Muscle of leg (tissue), 11 donors: ENCODE measurements around the gene TTBK2. TPM values are rescaled to one million over a fixed set of nuclear protein-coding genes. Genes with fewer than 3 reads are reported as not detected.

ENCODE experiments used
- DNase-seq: peaks from one replicate; pipeline ENCODE4 v3.0.0; 2013
- H3K27ac ChIP-seq: one replicate; pipeline ENCODE4 v1.5.1; 2013; ENCODE audit warnings: mild to moderate bottlenecking, low read length, control low read depth
- H3K27me3 ChIP-seq: one replicate; pipeline ENCODE4 v1.6.1; 2013; ENCODE audit warnings: low read length; ENCODE audit not compliant: control insufficient read depth, insufficient read depth
- H3K36me3 ChIP-seq: one replicate; pipeline ENCODE4 v1.6.1; 2013; ENCODE audit warnings: low read length; ENCODE audit not compliant: control insufficient read depth, insufficient read depth
- H3K4me1 ChIP-seq: one replicate; pipeline ENCODE4 v1.6.1; 2013; ENCODE audit warnings: low read length; ENCODE audit not compliant: control insufficient read depth, insufficient read depth
- H3K4me3 ChIP-seq: one replicate; pipeline ENCODE4 v1.5.1; 2013; ENCODE audit warnings: low read length, control low read depth
- H3K9me3 ChIP-seq: replicated peaks from 2 replicates; pipeline ENCODE4 v1.6.1; 2013; ENCODE audit warnings: low read depth, low read length; ENCODE audit not compliant: control insufficient read depth
- WGBS: methylation state at CpG from one replicate; pipeline ENCODE4 v1.1.5; 2013; ENCODE audit warnings: missing lambda C conversion rate; ENCODE audit not compliant: insufficient coverage; 5-methylcytosine and 5-hydroxymethylcytosine counted together
- polyA plus RNA-seq, 8 donors: library from polyadenylated mRNA; unstranded; fragments of 120-200 nt; gene quantifications; one replicate each; pipeline versions ENCODE4 v1.2.1 to v1.2.3, GENCODE V29; 2013; ENCODE audit warnings: inconsistent platforms in 1 of 8, low replicate concordance in 1 of 8; ENCODE audit not compliant: insufficient read length in 8 of 8, insufficient read depth in 1 of 8
- total RNA-seq: library from RNA; stranded (reverse); fragments of 120-200 nt; gene quantifications from one replicate; pipeline ENCODE4 v1.2.4, GENCODE V29; 2013

TTBK2 gene
- total and polyA plus RNA-seq, 9 donors = 6.5 to 12.9 (median 12.1) TPM

GRCh38 chr15:42836251-42836650 lies 84.3 kb downstream of the TTBK2 start:
- Histone ChIP-seq H3K9me3 (no peaks in the 10 kb centered on the region), H3K4me3 (no peak overlapping the region), H3K4me1 (no peaks in the 10 kb centered on the region), H3K36me3 (peaks cover 5% of the 10 kb centered on the region), H3K27me3 (no peaks in the 10 kb centered on the region), H3K27ac (no peak overlapping the region)
- no peak for DNase-seq
- WGBS = no CpG with 5 or more reads among the region's 1 CpG

DNA sequence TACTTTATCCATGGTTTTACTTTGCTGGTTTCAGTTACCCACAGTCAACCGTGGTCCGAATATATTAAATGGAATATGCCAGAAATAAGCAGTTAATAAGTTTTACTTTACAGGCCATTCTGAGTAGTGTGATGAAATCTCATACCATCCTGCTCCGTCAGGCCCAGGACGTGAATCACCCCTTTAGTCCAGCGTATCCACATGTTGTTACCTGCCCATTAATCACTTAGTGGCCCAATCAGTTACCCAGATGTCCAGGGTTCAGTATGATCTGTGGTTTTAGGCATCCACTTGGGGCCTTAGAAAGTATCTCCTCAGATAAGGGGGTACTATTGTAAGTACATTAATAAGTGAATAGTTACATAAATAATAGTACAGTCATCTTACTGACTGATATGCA lies 88.0 kb downstream of the TTBK2 start:
- WGBS = no CpG with 5 or more reads among the region's 5 CpGs
- no peak for DNase-seq
- no peaks in the 10 kb centered on the region for H3K27me3 ChIP-seq
- H3K4me1 ChIP-seq = no peaks in the 10 kb centered on the region
- no peaks in the 10 kb centered on the region for H3K36me3 ChIP-seq
- H3K9me3 ChIP-seq = no peaks in the 10 kb centered on the region
- no peak overlapping the region for H3K4me3 ChIP-seq
- H3K27ac ChIP-seq = no peak overlapping the region

- Histone ChIP-seq H3K36me3 (peaks cover 4% of the 10 kb centered on the region), H3K4me1 (no peaks in the 10 kb centered on the region), H3K27ac (no peak overlapping the region), H3K27me3 (no peaks in the 10 kb centered on the region), H3K9me3 (no peaks in the 10 kb centered on the region), H3K4me3 (no peak overlapping the region)
- WGBS = no CpG with 5 or more reads among the region's 4 CpGs
- no peak for DNase-seq
Measured at GRCh38 chr15:42826251-42826890, 94.2 kb downstream of the TTBK2 start.

GRCh38 chr15:42825599-42825998 lies 95.0 kb downstream of the TTBK2 start:
- DNase-seq = no peak
- Histone ChIP-seq H3K4me1 (no peaks in the 10 kb centered on the region), H3K4me3 (no peak overlapping the region), H3K9me3 (no peaks in the 10 kb centered on the region), H3K36me3 (peaks cover 6% of the 10 kb centered on the region), H3K27me3 (no peaks in the 10 kb centered on the region), H3K27ac (no peak overlapping the region)
- 87% methylated on average over 2 of the region's 8 CpGs for WGBS

GRCh38 chr15:42820811-42821210 lies 99.8 kb downstream of the TTBK2 start:
- no peak overlapping the region for H3K4me3 ChIP-seq
- H3K27me3 ChIP-seq = no peaks in the 10 kb centered on the region
- no peak for DNase-seq
- H3K9me3 ChIP-seq = no peaks in the 10 kb centered on the region
- no peaks in the 10 kb centered on the region for H3K4me1 ChIP-seq
- 100% methylated on average over 1 of the region's 3 CpGs for WGBS
- H3K36me3 ChIP-seq = peaks cover 8% of the 10 kb centered on the region
- no peak overlapping the region for H3K27ac ChIP-seq

DNA sequence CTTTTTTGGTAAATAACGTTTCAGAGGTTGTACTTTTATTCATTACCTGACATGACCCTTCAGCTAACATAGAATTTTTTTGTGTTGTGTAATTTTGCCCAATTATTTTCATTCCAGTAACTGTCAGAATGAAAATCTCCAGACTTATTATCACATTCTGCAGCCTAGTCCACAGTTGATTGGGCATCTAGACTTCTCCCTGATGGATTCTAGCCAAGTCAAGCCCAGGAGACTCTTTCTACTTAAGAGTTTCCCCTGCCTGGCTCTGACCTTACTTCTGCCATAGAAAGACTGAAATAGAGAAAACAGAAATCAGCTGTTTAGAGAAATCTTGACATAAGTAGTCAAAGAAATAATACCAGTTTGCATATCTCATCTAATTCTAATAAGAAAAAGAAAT lies 100.8 kb downstream of the TTBK2 start:
- Histone ChIP-seq H3K9me3 (no peaks in the 10 kb centered on the region), H3K36me3 (peaks cover 5% of the 10 kb centered on the region), H3K4me3 (no peak overlapping the region), H3K4me1 (no peaks in the 10 kb centered on the region), H3K27ac (no peak overlapping the region), H3K27me3 (no peaks in the 10 kb centered on the region)
- no peak for DNase-seq
- WGBS = no CpG with 5 or more reads among the region's 1 CpG

- Histone ChIP-seq H3K9me3 (no peaks in the 10 kb centered on the region), H3K4me3 (no peak overlapping the region), H3K36me3 (peaks cover 2% of the 10 kb centered on the region), H3K27ac (no peak overlapping the region), H3K27me3 (no peaks in the 10 kb centered on the region), H3K4me1 (no peaks in the 10 kb centered on the region)
- no peak for DNase-seq
Measured at GRCh38 chr15:42811433-42811832, 109.1 kb downstream of the TTBK2 start.

DNA sequence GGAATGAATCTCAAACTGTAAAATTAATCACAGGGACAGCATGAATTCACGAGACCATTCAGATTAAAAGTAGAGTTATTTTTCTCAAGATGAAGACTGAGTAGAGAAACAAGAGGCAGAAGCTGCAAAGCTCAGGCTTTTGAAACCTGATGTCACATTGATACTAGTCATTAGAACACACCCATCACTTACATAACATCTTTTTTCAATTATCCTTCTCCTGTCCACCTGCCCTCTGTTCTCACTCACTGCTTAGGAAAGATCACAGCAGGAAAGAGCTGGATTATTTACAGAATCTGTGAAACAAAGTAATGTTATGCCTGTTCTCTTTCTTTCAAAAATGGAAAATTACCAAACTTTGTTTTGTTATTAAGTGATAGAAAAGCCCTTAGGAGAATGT lies 111.7 kb downstream of the TTBK2 start:
- no peaks in the 10 kb centered on the region for H3K4me1 ChIP-seq
- DNase-seq = no peak
- WGBS = 100% methylated on average over 1 of the region's 1 CpG
- no peaks in the 10 kb centered on the region for H3K36me3 ChIP-seq
- no peaks in the 10 kb centered on the region for H3K9me3 ChIP-seq
- no peak overlapping the region for H3K27ac ChIP-seq
- H3K27me3 ChIP-seq = no peaks in the 10 kb centered on the region
- H3K4me3 ChIP-seq = no peak overlapping the region

- 94% methylated on average over 3 of the region's 5 CpGs for WGBS
- DNase-seq = no peak
- Histone ChIP-seq H3K4me3 (no peak overlapping the region), H3K27me3 (no peaks in the 10 kb centered on the region), H3K27ac (no peak overlapping the region), H3K9me3 (no peaks in the 10 kb centered on the region), H3K4me1 (no peaks in the 10 kb centered on the region), H3K36me3 (peaks cover 15% of the 10 kb centered on the region)
Measured at GRCh38 chr15:42805266-42805665, 115.3 kb downstream of the TTBK2 start.

GRCh38 chr15:42804739-42805138 lies 115.8 kb downstream of the TTBK2 start:
- Histone ChIP-seq H3K4me3 (no peak overlapping the region), H3K27ac (no peak overlapping the region), H3K9me3 (no peaks in the 10 kb centered on the region), H3K27me3 (no peaks in the 10 kb centered on the region), H3K36me3 (peaks cover 15% of the 10 kb centered on the region), H3K4me1 (no peaks in the 10 kb centered on the region)
- DNase-seq = no peak
- WGBS = no CpG with 5 or more reads among the region's 3 CpGs

DNA sequence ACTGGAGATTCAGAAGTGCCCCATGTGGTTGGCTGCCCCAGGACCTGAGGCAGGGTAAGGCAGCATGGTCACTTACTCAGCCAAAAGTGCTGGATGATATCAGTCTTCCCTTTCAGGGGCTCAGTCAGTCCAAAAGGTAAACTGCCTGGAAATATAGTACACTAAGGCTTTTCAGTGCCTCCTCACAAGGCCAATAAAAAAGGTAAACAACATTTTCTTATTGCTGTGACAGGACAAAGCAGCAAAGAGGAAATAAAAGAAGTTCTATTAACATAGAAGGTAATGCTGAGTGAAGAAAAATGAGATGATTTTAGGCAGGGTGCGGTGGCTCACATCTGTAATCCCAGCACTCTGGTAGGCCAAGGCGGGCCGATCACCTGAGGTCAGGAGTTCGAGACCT lies 117.1 kb downstream of the TTBK2 start:
- H3K27ac ChIP-seq = no peak overlapping the region
- H3K36me3 ChIP-seq = peaks cover 15% of the 10 kb centered on the region
- no CpG with 5 or more reads among the region's 4 CpGs for WGBS
- H3K9me3 ChIP-seq = no peaks in the 10 kb centered on the region
- no peaks in the 10 kb centered on the region for H3K27me3 ChIP-seq
- no peaks in the 10 kb centered on the region for H3K4me1 ChIP-seq
- H3K4me3 ChIP-seq = no peak overlapping the region
- no peak for DNase-seq
